GM23338 (cell line): ENCODE results near the gene PSMB7. TPM values are rescaled to one million over a fixed set of nuclear protein-coding genes. Genes with fewer than 3 reads are reported as not detected.

ENCODE experiments used
- ATAC-seq: fragments of 200-7000 bp; cut with Tn5 transposase; 3 replicates; pipeline ENCODE4 v1.9.1; 2020
- DNase-seq: peaks from one replicate; pipeline ENCODE4 v3.0.0-alpha.2; 2015; ENCODE audit warnings: low spot score
- H2AFZ ChIP-seq: fragments of 200-600 bp; sonication (generic); 2 replicates; pipeline ENCODE4 v1.8.0; 2016; ENCODE audit warnings: antibody characterized with exemption, mild to moderate bottlenecking, moderate library complexity
- H3F3A ChIP-seq: fragments of 200-600 bp; sonication (generic); replicated peaks from 2 replicates; pipeline ENCODE4 v1.8.0; 2017; ENCODE audit warnings: antibody characterized with exemption, mixed run types, low read depth
- H3K27ac ChIP-seq: fragments of 200-600 bp; sonication (generic); 2 replicates; pipeline ENCODE4 v1.6.1; 2016; ENCODE audit warnings: low read depth
- H3K27me3 ChIP-seq: fragments of 200-600 bp; sonication (generic); 2 replicates; pipeline ENCODE4 v1.8.0; 2016; ENCODE audit warnings: mild to moderate bottlenecking, mixed run types, moderate library complexity; ENCODE audit not compliant: insufficient read depth
- H3K36me3 ChIP-seq: fragments of 200-600 bp; sonication (generic); 2 replicates; pipeline ENCODE4 v1.8.0; 2016; ENCODE audit warnings: mild to moderate bottlenecking; ENCODE audit not compliant: insufficient read depth
- H3K4me1 ChIP-seq: fragments of 200-600 bp; sonication (generic); 2 replicates; pipeline ENCODE4 v1.8.0; 2016; ENCODE audit warnings: mild to moderate bottlenecking, moderate library complexity; ENCODE audit not compliant: insufficient read depth
- H3K4me2 ChIP-seq: fragments of 200-600 bp; sonication (generic); 2 replicates; pipeline ENCODE4 v1.7.1; 2017; ENCODE audit warnings: mixed run types
- H3K4me3 ChIP-seq: fragments of 200-600 bp; sonication (generic); 2 replicates; pipeline ENCODE4 v1.6.1; 2016; ENCODE audit warnings: mixed run types
- H3K79me2 ChIP-seq: fragments of 200-600 bp; sonication (generic); replicated peaks from 2 replicates; pipeline ENCODE4 v1.8.0; 2017; ENCODE audit warnings: mild to moderate bottlenecking; ENCODE audit not compliant: insufficient read depth
- H3K9me2 ChIP-seq: fragments of 200-600 bp; sonication (generic); 2 replicates; pipeline ENCODE4 v1.8.0; 2017; ENCODE audit not compliant: insufficient read depth
- H4K20me1 ChIP-seq: fragments of 200-600 bp; sonication (generic); replicated peaks from 2 replicates; pipeline ENCODE4 v1.8.0; 2017; ENCODE audit warnings: mild to moderate bottlenecking; ENCODE audit not compliant: insufficient read depth
- H3K27ac Mint-ChIP-seq: 2 replicates; pipeline ENCODE4 v1.8.0; 2020; ENCODE audit warnings: inconsistent platforms, mild to moderate bottlenecking, moderate library complexity, mixed read lengths
- H3K27me3 Mint-ChIP-seq: 3 replicates; pipeline ENCODE4 v1.8.0; 2022; ENCODE audit warnings: low read depth, mild to moderate bottlenecking, moderate library complexity, mixed read lengths, inconsistent platforms; ENCODE audit not compliant: insufficient read depth, poor library complexity
- H3K36me3 Mint-ChIP-seq: 3 replicates; pipeline ENCODE4 v1.8.0; 2021; ENCODE audit warnings: low read depth, mild to moderate bottlenecking, inconsistent platforms, moderate library complexity, mixed read lengths
- H3K4me1 Mint-ChIP-seq: 3 replicates; pipeline ENCODE4 v1.8.0; 2020; ENCODE audit warnings: mild to moderate bottlenecking, inconsistent platforms, mixed read lengths
- H3K4me3 Mint-ChIP-seq: 3 replicates; pipeline ENCODE4 v1.8.0; 2021; ENCODE audit warnings: moderate library complexity, mild to moderate bottlenecking, inconsistent platforms, mixed read lengths
- H3K9me3 Mint-ChIP-seq: 3 replicates; pipeline ENCODE4 v1.8.0; 2020; ENCODE audit warnings: moderate library complexity, mild to moderate bottlenecking, inconsistent platforms, mixed read lengths
- CREB1 ChIP-seq: fragments of 250-450 bp; sonication (Bioruptor Pico); IDR thresholded peaks from 2 replicates; pipeline ENCODE4 v1.5.0; 2020; ENCODE audit warnings: low read depth, mild to moderate bottlenecking, moderate library complexity
- EZH2 ChIP-seq: fragments of 200-600 bp; sonication (generic); IDR thresholded peaks from one replicate; pipeline ENCODE4 v1.8.0; 2017; ENCODE audit warnings: antibody characterized with exemption, mild to moderate bottlenecking, low read depth; ENCODE audit not compliant: unreplicated experiment
- JUNB ChIP-seq: IDR thresholded peaks from one replicate; pipeline ENCODE4 v1.6.1; 2016; ENCODE audit warnings: antibody characterized with exemption; ENCODE audit not compliant: unreplicated experiment
- NANOG ChIP-seq: IDR thresholded peaks from 2 replicates; pipeline ENCODE4 v1.6.1; 2016; ENCODE audit warnings: antibody characterized with exemption, borderline replicate concordance
- POLR2AphosphoS5 ChIP-seq: IDR thresholded peaks from 2 replicates; pipeline ENCODE4 v1.6.1; 2016; ENCODE audit warnings: antibody characterized with exemption, low read depth
- STAT1 ChIP-seq: IDR thresholded peaks from one replicate; pipeline ENCODE4 v1.6.1; 2016; ENCODE audit warnings: antibody characterized with exemption; ENCODE audit not compliant: unreplicated experiment
- ZNF114 ChIP-seq: fragments of 250-450 bp; sonication (Bioruptor Pico); IDR thresholded peaks from 2 replicates; pipeline ENCODE4 v1.5.0; 2020; ENCODE audit warnings: mild to moderate bottlenecking, moderate library complexity
- ZNF331 ChIP-seq: fragments of 250-450 bp; sonication (Bioruptor Pico); IDR thresholded peaks from 2 replicates; pipeline ENCODE4 v1.5.0; 2020; ENCODE audit warnings: low read depth, mild to moderate bottlenecking, moderate library complexity
- polyA plus RNA-seq: library from polyadenylated mRNA; unstranded; fragments of >200 nt; fragmentation: Nextera tagmentation; extraction: Ambion mirVana; gene quantifications from 2 replicates; pipeline ENCODE4 v1.2.1, GENCODE V29; 2016
- total RNA-seq: library from RNA; depleted of rRNA; stranded (reverse); fragments of >200 nt; shearing (Covaris generic); gene quantifications from 2 replicates; pipeline ENCODE4 v1.2.3, GENCODE V29; 2014
- TF ChIP-seq, protein P1 (sequence below), 2 experiments: fragments of 200-600 bp in 1 of 2; sonication (generic) in 1 of 2; conservative IDR thresholded peaks; 2 replicates each; pipeline versions ENCODE4 v1.5.1 to v1.6.1; 2016 to 2017; ENCODE audit warnings: antibody characterized with exemption in 2 of 2, low read depth in 2 of 2, mild to moderate bottlenecking in 2 of 2, moderate library complexity in 1 of 2
- TF ChIP-seq, protein P2 (sequence below): fragments of 250-450 bp; sonication (Bioruptor Pico); IDR thresholded peaks from 2 replicates; pipeline ENCODE4 v1.5.0; 2020; ENCODE audit warnings: mild to moderate bottlenecking, moderate library complexity
- TF ChIP-seq, protein P3 (sequence below): IDR thresholded peaks from 2 replicates; pipeline ENCODE4 v1.6.1; 2016; ENCODE audit warnings: antibody characterized with exemption

Gene PSMB7
- total and polyA plus RNA-seq, 2 experiments from 2014 or later = 255 to 268 TPM

DNA sequence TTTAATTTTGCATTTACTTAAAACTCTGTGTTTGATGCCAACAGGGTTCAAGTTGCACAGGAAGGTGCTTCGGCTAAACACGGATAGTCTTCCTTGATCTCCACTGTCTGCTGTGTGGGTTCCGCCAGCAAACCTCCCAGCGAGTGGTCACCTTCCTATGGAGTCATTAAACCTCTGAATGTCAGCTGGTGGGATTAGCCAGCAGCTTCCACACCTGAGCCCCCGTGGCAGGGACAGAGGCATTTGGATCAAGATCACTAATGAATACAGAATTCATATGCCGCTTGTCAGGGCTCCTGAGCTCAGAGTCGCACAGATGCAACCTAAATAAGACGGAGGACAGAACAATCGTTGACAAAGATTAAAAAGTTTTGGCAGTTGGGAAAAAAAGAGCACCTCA, 39.5 kb downstream of the PSMB7 start:
- Histone ChIP-seq H3K9me2 (no peaks in the 10 kb centered on the region), H3K36me3 (no peaks in the 10 kb centered on the region), H4K20me1 (peaks cover 28% of the 10 kb centered on the region), H3F3A (no peaks in the 10 kb centered on the region), H3K79me2 (peaks cover 93% of the 10 kb centered on the region), H2AFZ (no peak overlapping the region), H3K27me3 (no peaks in the 10 kb centered on the region), H3K4me1 (no peaks in the 10 kb centered on the region), H3K4me3 (no peak overlapping the region), H3K27ac (no peak overlapping the region), H3K4me2 (no peak overlapping the region)
- H3K27ac Mint-ChIP-seq = no peak overlapping the region
- H3K4me3 Mint-ChIP-seq = no peak overlapping the region
- H3K4me1 Mint-ChIP-seq = peaks cover 22% of the 10 kb centered on the region
- no peak for ATAC-seq
- peaks cover 3% of the 10 kb centered on the region; the same call in 2 of the 3 replicates for H3K9me3 Mint-ChIP-seq
- peaks cover 25% of the 10 kb centered on the region; the same call in 2 of the 3 replicates for H3K36me3 Mint-ChIP-seq
- TF ChIP-seq EZH2 (no peak), STAT1 (no peak), POLR2AphosphoS5 (no peak)
- no peaks in the 10 kb centered on the region for H3K27me3 Mint-ChIP-seq
- no peak for DNase-seq

GRCh38 chr9:124373851-124374250, 41.4 kb downstream of the PSMB7 start:
- Histone ChIP-seq H3K27ac (no peak overlapping the region), H3K4me1 (no peaks in the 10 kb centered on the region), H3K4me3 (no peak overlapping the region), H4K20me1 (peaks cover 28% of the 10 kb centered on the region), H3K27me3 (no peaks in the 10 kb centered on the region), H2AFZ (no peak overlapping the region), H3K4me2 (no peak overlapping the region), H3K9me2 (no peaks in the 10 kb centered on the region), H3K36me3 (no peaks in the 10 kb centered on the region), H3K79me2 (peaks cover 98% of the 10 kb centered on the region), H3F3A (no peaks in the 10 kb centered on the region)
- Mint-ChIP-seq H3K27ac (no peak overlapping the region), H3K9me3 (peaks cover 3% of the 10 kb centered on the region; the same call in 2 of the 3 replicates), H3K36me3 (peaks cover 22% of the 10 kb centered on the region; the same call in 2 of the 3 replicates), H3K27me3 (no peaks in the 10 kb centered on the region), H3K4me1 (peaks cover 37% of the 10 kb centered on the region), H3K4me3 (no peak overlapping the region)
- ATAC-seq (no peak), DNase-seq (no peak)
- TF ChIP-seq, protein P1, sequence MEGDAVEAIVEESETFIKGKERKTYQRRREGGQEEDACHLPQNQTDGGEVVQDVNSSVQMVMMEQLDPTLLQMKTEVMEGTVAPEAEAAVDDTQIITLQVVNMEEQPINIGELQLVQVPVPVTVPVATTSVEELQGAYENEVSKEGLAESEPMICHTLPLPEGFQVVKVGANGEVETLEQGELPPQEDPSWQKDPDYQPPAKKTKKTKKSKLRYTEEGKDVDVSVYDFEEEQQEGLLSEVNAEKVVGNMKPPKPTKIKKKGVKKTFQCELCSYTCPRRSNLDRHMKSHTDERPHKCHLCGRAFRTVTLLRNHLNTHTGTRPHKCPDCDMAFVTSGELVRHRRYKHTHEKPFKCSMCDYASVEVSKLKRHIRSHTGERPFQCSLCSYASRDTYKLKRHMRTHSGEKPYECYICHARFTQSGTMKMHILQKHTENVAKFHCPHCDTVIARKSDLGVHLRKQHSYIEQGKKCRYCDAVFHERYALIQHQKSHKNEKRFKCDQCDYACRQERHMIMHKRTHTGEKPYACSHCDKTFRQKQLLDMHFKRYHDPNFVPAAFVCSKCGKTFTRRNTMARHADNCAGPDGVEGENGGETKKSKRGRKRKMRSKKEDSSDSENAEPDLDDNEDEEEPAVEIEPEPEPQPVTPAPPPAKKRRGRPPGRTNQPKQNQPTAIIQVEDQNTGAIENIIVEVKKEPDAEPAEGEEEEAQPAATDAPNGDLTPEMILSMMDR (conservative IDR thresholded peaks at IDR 0.05; ENCODE audit: low read depth in 2 of 2) = no peak
- TF ChIP-seq EZH2 = no peak
- TF ChIP-seq CREB1 (CRISPR knock-in tag) = no peak
- TF ChIP-seq, protein P2, sequence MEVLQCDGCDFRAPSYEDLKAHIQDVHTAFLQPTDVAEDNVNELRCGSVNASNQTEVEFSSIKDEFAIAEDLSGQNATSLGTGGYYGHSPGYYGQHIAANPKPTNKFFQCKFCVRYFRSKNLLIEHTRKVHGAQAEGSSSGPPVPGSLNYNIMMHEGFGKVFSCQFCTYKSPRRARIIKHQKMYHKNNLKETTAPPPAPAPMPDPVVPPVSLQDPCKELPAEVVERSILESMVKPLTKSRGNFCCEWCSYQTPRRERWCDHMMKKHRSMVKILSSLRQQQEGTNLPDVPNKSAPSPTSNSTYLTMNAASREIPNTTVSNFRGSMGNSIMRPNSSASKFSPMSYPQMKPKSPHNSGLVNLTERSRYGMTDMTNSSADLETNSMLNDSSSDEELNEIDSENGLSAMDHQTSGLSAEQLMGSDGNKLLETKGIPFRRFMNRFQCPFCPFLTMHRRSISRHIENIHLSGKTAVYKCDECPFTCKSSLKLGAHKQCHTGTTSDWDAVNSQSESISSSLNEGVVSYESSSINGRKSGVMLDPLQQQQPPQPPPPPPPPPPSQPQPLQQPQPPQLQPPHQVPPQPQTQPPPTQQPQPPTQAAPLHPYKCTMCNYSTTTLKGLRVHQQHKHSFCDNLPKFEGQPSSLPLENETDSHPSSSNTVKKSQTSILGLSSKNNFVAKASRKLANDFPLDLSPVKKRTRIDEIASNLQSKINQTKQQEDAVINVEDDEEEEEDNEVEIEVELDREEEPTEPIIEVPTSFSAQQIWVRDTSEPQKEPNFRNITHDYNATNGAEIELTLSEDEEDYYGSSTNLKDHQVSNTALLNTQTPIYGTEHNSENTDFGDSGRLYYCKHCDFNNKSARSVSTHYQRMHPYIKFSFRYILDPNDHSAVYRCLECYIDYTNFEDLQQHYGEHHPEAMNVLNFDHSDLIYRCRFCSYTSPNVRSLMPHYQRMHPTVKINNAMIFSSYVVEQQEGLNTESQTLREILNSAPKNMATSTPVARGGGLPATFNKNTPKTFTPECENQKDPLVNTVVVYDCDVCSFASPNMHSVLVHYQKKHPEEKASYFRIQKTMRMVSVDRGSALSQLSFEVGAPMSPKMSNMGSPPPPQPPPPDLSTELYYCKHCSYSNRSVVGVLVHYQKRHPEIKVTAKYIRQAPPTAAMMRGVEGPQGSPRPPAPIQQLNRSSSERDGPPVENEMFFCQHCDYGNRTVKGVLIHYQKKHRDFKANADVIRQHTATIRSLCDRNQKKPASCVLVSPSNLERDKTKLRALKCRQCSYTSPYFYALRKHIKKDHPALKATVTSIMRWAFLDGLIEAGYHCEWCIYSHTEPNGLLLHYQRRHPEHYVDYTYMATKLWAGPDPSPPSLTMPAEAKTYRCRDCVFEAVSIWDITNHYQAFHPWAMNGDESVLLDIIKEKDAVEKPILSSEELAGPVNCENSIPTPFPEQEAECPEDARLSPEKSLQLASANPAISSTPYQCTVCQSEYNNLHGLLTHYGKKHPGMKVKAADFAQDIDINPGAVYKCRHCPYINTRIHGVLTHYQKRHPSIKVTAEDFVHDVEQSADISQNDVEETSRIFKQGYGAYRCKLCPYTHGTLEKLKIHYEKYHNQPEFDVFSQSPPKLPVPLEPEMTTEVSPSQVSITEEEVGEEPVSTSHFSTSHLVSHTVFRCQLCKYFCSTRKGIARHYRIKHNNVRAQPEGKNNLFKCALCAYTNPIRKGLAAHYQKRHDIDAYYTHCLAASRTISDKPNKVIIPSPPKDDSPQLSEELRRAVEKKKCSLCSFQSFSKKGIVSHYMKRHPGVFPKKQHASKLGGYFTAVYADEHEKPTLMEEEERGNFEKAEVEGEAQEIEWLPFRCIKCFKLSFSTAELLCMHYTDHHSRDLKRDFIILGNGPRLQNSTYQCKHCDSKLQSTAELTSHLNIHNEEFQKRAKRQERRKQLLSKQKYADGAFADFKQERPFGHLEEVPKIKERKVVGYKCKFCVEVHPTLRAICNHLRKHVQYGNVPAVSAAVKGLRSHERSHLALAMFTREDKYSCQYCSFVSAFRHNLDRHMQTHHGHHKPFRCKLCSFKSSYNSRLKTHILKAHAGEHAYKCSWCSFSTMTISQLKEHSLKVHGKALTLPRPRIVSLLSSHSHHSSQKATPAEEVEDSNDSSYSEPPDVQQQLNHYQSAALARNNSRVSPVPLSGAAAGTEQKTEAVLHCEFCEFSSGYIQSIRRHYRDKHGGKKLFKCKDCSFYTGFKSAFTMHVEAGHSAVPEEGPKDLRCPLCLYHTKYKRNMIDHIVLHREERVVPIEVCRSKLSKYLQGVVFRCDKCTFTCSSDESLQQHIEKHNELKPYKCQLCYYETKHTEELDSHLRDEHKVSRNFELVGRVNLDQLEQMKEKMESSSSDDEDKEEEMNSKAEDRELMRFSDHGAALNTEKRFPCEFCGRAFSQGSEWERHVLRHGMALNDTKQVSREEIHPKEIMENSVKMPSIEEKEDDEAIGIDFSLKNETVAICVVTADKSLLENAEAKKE (CRISPR knock-in tag) = no peak
- TF ChIP-seq, protein P3, sequence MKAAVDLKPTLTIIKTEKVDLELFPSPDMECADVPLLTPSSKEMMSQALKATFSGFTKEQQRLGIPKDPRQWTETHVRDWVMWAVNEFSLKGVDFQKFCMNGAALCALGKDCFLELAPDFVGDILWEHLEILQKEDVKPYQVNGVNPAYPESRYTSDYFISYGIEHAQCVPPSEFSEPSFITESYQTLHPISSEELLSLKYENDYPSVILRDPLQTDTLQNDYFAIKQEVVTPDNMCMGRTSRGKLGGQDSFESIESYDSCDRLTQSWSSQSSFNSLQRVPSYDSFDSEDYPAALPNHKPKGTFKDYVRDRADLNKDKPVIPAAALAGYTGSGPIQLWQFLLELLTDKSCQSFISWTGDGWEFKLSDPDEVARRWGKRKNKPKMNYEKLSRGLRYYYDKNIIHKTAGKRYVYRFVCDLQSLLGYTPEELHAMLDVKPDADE = no peak
- TF ChIP-seq POLR2AphosphoS5 = no peak
- no peak for TF ChIP-seq NANOG
- no peak for TF ChIP-seq STAT1
- no peak for TF ChIP-seq ZNF114 (CRISPR knock-in tag)
- TF ChIP-seq ZNF331 (CRISPR knock-in tag) = no peak
- TF ChIP-seq JUNB = no peak
